CD14-positive monocyte (primary cell): Measurements from ENCODE around the gene FASTK. TPM values are rescaled to one million over a fixed set of nuclear protein-coding genes. Genes with fewer than 3 reads are reported as not detected.

Experiments used
- DNase-seq, 3 donors: peaks; one replicate each; pipeline ENCODE4 v3.0.0-alpha.2; 2011 to 2022
- H2AFZ ChIP-seq: 2 replicates; pipeline ENCODE4 v1.6.0; 2012; ENCODE audit warnings: mild to moderate bottlenecking, low read depth, low read length, inconsistent platforms; ENCODE audit not compliant: insufficient read depth, poor library complexity, severe bottlenecking
- H3K27ac ChIP-seq, 2 donors: 1 replicate in 1 of 2; 2 replicates in 1 of 2; pipeline ENCODE4 v1.5.1; 2012 to 2013; ENCODE audit warnings: low read length in 2 of 2, control low read depth in 1 of 2, inconsistent platforms in 1 of 2, low read depth in 1 of 2, mild to moderate bottlenecking in 1 of 2
- H3K27me3 ChIP-seq, 2 donors: one replicate each; pipeline versions ENCODE4 v1.6.0 to v1.6.1; 2011 to 2013; ENCODE audit warnings: low read length in 2 of 2; ENCODE audit not compliant: control insufficient read depth in 2 of 2, insufficient read depth in 2 of 2
- H3K36me3 ChIP-seq, 2 donors: replicated peaks in 1 of 2; 1 replicate in 1 of 2; 2 replicates in 1 of 2; pipeline versions ENCODE4 v1.5.1 to v1.6.1; 2012 to 2013; ENCODE audit warnings: low read length in 2 of 2, control low read depth in 1 of 2, inconsistent platforms in 1 of 2, mild to moderate bottlenecking in 1 of 2; ENCODE audit not compliant: insufficient read depth in 2 of 2, control insufficient read depth in 1 of 2
- H3K4me1 ChIP-seq, 2 donors: 1 replicate in 1 of 2; 2 replicates in 1 of 2; pipeline versions ENCODE4 v1.5.1 to v1.6.1; 2012 to 2013; ENCODE audit warnings: low read length in 2 of 2, control low read depth in 1 of 2, inconsistent platforms in 1 of 2, mild to moderate bottlenecking in 1 of 2, moderate library complexity in 1 of 2; ENCODE audit not compliant: insufficient read depth in 2 of 2, control insufficient read depth in 1 of 2
- H3K4me2 ChIP-seq: replicated peaks from 2 replicates; pipeline ENCODE3; 2012; ENCODE audit warnings: low read length, moderate library complexity, mild to moderate bottlenecking; ENCODE audit not compliant: poor library complexity, severe bottlenecking; ENCODE audit errors: extremely low read depth
- H3K4me3 ChIP-seq, 3 experiments: fragments of 200-600 bp in 1 of 3; sonication (generic) in 1 of 3; replicated peaks in 1 of 3; 1 replicate in 2 of 3; 2 replicates in 1 of 3; pipeline ENCODE4 v1.5.1; 2011 to 2013; ENCODE audit warnings: low read length in 3 of 3, mild to moderate bottlenecking in 3 of 3, control low read depth in 2 of 3, low read depth in 2 of 3, inconsistent platforms in 1 of 3, moderate library complexity in 1 of 3
- H3K79me2 ChIP-seq: 2 replicates; pipeline ENCODE4 v1.6.0; 2012; ENCODE audit warnings: mild to moderate bottlenecking, control low read depth, inconsistent platforms, low read length, moderate library complexity; ENCODE audit not compliant: insufficient read depth
- H3K9ac ChIP-seq: 2 replicates; pipeline ENCODE4 v1.6.0; 2017; ENCODE audit warnings: low read length, mild to moderate bottlenecking; ENCODE audit not compliant: insufficient read depth, poor library complexity, severe bottlenecking
- H3K9me3 ChIP-seq, 2 donors: replicated peaks in 1 of 2; 1 replicate in 1 of 2; 2 replicates in 1 of 2; pipeline versions ENCODE4 v1.5.1 to v1.6.1; 2012 to 2013; ENCODE audit warnings: low read length in 2 of 2, control low read depth in 1 of 2; ENCODE audit not compliant: control insufficient read depth in 1 of 2, insufficient read depth in 1 of 2
- H4K20me1 ChIP-seq: 2 replicates; pipeline ENCODE4 v1.6.0; 2012; ENCODE audit warnings: mild to moderate bottlenecking, low read length, control low read depth, moderate library complexity; ENCODE audit not compliant: insufficient read depth
- H3K27ac Mint-ChIP-seq, 7 donors: one replicate each; pipeline ENCODE4 v1.8.0; 2020; ENCODE audit warnings: mild to moderate bottlenecking in 7 of 7, mixed read lengths in 7 of 7, moderate library complexity in 6 of 7, inconsistent platforms in 2 of 7
- H3K27me3 Mint-ChIP-seq, 3 donors: one replicate each; pipeline ENCODE4 v1.8.0; 2021 to 2022; ENCODE audit warnings: low read depth in 3 of 3, mild to moderate bottlenecking in 3 of 3, mixed read lengths in 3 of 3, moderate library complexity in 3 of 3, inconsistent platforms in 1 of 3
- H3K36me3 Mint-ChIP-seq, 2 donors: one replicate each; pipeline ENCODE4 v1.8.0; 2020; ENCODE audit warnings: mixed read lengths in 2 of 2, inconsistent platforms in 1 of 2, mild to moderate bottlenecking in 1 of 2
- H3K4me1 Mint-ChIP-seq: one replicate; pipeline ENCODE4 v1.8.0; 2020; ENCODE audit warnings: mild to moderate bottlenecking, mixed read lengths
- H3K4me3 Mint-ChIP-seq, 2 donors: one replicate each; pipeline ENCODE4 v1.8.0; 2020; ENCODE audit warnings: mild to moderate bottlenecking in 2 of 2, mixed read lengths in 2 of 2, moderate library complexity in 1 of 2
- H3K9me3 Mint-ChIP-seq, 7 donors: one replicate each; pipeline ENCODE4 v1.8.0; 2020 to 2022; ENCODE audit warnings: mixed read lengths in 7 of 7, mild to moderate bottlenecking in 6 of 7, moderate library complexity in 6 of 7, inconsistent platforms in 2 of 7
- CTCF ChIP-seq: fragments of 200-600 bp; IDR thresholded peaks from one replicate; pipeline ENCODE4 v1.8.0; 2022; ENCODE audit warnings: antibody characterized with exemption, mild to moderate bottlenecking
- whole genome bisulfite sequencing: methylation state at CpG from one replicate; pipeline ENCODE4 v1.1.5; 2013; ENCODE audit warnings: missing lambda C conversion rate; ENCODE audit not compliant: insufficient coverage; 5-methylcytosine and 5-hydroxymethylcytosine counted together
- intact Hi-C, 2 donors: fragments of 100-400 bp; cut with micrococcal nuclease; formaldehyde crosslinking; loops; one replicate each; pipeline versions ENCODE4 v1.15.0 to v1.15.1; 2023
- polyA plus RNA-seq, 3 donors: library from polyadenylated mRNA; depleted of rRNA in 1 of 3; unstranded in 2 of 3; stranded (reverse) in 1 of 3; fragments of 300-500 nt in 2 of 3; fragments of >200 nt in 1 of 3; fragmentation: Illumina TruSeq in 2 of 3; gene quantifications; 1 replicate in 2 of 3; 2 replicates in 1 of 3; pipeline ENCODE4 v1.2.3, GENCODE V29; 2012 to 2021

The FASTK gene
- polyA plus RNA-seq, 3 donors: 34.7 to 110 (median 38.6) TPM

GRCh38 chr7:151069841-151070573, 10.6 kb downstream of the FASTK start:
- Histone ChIP-seq H3K4me1 (no peaks in the 10 kb centered on the region), H3K79me2 (no peaks in the 10 kb centered on the region), H3K9ac (no peak overlapping the region), H2AFZ (no peak overlapping the region), H3K27ac (no peak overlapping the region), H3K9me3 (no peaks in the 10 kb centered on the region), H3K36me3 (peaks cover 90 to 95% of the 10 kb centered on the region in 2 donors), H3K27me3 (no peaks in the 10 kb centered on the region), H4K20me1 (peaks cover 47% of the 10 kb centered on the region), H3K4me2 (no peak overlapping the region), H3K4me3 (no peak overlapping the region)
- DNase-seq: no peak
- Mint-ChIP-seq H3K36me3 (peaks cover 65 to 91% of the 10 kb centered on the region in 2 donors), H3K9me3 (peaks cover 0 to 3% (median 0%) of the 10 kb centered on the region in 7 donors), H3K4me1 (no peaks in the 10 kb centered on the region), H3K27ac (peak overlapping the region in 1 of 7 donors; percentile 69), H3K4me3 (no peak overlapping the region), H3K27me3 (no peaks in the 10 kb centered on the region)
- WGBS: 96% methylated on average over 15 of the region's 17 CpGs
- TF ChIP-seq CTCF: no peak
- intact Hi-C loops: no loop called here

- peaks cover 61 to 93% of the 10 kb centered on the region in 2 donors for H3K36me3 Mint-ChIP-seq
- H3K4me2 ChIP-seq: no peak overlapping the region
- no peak overlapping the region for H3K9ac ChIP-seq
- no peaks in the 10 kb centered on the region for H3K4me1 ChIP-seq
- H3K4me3 ChIP-seq: no peak overlapping the region
- H3K27me3 ChIP-seq: no peaks in the 10 kb centered on the region
- H3K27me3 Mint-ChIP-seq: no peaks in the 10 kb centered on the region
- DNase-seq: no peak
- no peaks in the 10 kb centered on the region for H3K9me3 ChIP-seq
- 94% methylated on average over 9 of the region's 12 CpGs for WGBS
- H4K20me1 ChIP-seq: peaks cover 51% of the 10 kb centered on the region
- H3K27ac Mint-ChIP-seq: peak overlapping the region in 1 of 7 donors; percentile 63
- no peak for TF ChIP-seq CTCF
- no peak overlapping the region for H3K4me3 Mint-ChIP-seq
- H3K79me2 ChIP-seq: no peaks in the 10 kb centered on the region
- H2AFZ ChIP-seq: no peak overlapping the region
- H3K9me3 Mint-ChIP-seq: peaks cover 0 to 3% (median 0%) of the 10 kb centered on the region in 7 donors
- H3K36me3 ChIP-seq: peaks cover 87 to 97% of the 10 kb centered on the region in 2 donors
- H3K4me1 Mint-ChIP-seq: no peaks in the 10 kb centered on the region
- intact Hi-C loops: no loop called here
- no peak overlapping the region for H3K27ac ChIP-seq
Observed at GRCh38 chr7:151068069-151068773, 12.4 kb downstream of the FASTK start.
